NCI-H128 (cell line): ENCODE results near the gene LRRC32.
"Not testable (repeated sequence)": the region's sequence is repeated elsewhere in the genome, so short reads cannot be mapped to it uniquely, and the experiment has no call there.

Experiments
- DNase-seq: peaks from one replicate; lab custom pipeline; 2025; ENCODE audit not compliant: unreplicated experiment; lab: John Stamatoyannopoulos, UW

LRRC32 gene

DNA sequence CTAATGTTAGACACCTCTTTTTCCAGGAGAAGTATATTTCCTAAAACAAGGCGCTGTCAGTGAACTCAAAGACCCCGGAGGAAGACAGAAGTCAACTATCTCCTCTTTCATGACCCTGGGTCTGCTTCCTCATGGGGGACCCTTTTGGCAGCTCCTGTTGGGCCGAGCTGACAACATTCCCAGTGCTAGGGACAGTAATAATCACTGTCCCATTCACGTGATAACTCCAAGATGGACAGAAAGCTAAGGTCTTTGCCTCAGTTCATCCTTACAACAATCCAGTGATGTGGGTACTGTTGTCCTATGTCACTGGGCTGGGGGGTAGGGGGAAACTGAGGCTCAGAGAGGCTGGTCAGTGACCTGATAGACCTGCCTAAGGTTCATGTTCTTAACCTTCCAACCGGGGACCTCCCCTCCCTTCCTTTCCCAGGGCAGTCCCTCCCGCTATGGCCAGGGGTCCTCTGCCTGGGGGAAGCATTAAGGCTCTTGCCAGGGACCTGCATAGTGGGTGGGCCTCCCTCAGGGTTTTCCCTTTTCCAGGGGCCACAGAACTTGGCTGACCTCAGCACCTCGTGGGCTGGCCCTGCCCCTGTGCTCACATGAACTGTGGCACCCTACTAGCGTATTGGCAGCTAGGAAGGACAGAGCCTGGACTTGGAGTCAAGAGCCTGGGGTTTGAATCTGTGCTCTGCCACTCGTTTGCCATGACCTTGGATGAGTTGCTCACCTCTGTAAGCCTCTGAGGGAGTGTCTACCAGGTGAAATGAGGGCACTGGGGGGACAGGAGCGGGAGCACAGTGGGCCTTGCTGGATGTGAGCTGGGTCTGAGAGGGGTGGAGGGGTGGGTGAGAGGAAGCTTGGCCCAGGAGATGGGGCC lies 53.6 kb downstream of the LRRC32 start:
- DNase-seq, result no peak

DNA sequence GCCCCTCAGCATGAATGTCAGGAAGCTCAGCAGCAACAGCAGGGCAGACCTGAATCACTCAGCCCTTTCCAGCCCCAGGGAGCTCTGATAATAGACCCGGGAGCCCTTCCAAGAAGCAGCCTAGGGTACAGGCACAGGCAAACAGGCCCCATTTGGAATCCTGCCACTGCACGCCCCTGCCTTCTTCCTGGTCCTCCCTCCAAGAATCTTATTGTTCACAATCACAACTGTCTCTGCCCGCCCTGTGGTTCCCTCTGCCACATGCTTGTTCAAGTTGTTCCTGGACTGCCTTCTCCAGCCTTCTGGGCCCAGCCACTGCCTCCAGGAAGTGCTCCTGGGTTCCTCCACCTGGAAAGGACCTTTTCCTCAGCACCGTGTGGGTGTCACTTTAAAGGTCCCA lies 54.6 kb downstream of the LRRC32 start:
- DNase-seq, result no peak

DNA sequence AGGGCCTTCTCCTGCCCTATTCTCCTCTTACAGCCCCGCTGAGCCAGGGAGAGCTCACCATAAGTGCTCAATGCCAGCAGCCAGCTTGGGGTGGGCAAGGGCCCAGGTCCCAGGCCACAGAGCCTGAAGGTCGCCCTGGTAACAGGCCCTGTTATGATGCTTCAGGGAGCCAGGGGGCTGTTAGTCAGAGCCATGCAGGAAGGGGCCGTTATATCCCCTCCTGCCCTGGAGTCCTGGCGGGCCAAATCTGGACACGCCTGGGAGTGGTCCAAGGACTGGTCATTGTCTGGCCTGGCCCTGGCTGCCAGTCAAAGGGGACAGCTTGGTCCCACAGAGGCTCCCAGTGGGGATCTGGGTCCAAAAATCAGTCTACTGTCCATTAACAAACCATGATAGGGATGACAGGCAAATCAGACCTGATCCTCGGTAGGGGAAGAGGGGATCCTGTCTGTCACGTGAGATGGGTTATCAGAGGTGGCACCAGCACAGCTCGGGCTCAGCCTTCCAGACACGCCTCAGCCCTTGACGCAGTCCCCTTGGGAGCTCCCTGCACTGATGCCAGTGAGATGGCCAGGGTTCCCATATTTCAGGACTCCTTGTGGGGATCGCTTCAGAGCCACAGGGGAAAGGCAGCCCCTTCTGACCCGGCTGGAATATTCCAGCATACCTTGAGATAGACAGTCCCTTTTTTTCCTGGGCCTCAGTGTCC lies 55.9 kb downstream of the LRRC32 start:
- no peak for DNase-seq

DNA sequence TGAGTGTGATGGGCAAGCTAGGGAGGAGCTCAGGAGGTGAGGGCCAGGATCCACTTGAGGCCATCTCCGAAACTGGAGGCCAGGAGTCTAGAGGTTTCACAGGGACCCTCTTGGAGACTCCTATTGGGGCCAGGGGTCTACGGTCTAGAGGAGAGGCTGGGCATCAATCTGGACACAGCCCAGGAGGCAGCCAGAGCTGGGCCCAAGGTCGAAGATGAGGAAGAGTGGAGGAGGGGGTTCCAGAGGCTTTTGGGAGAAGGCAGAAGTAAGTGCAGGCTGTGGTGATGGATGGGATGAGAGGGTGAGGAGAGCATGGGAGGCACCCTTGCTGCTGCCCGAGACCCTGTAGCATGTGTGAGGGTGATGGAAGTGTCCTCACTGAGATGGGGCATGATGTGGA lies 56.6 kb downstream of the LRRC32 start:
- DNase-seq, result no peak

DNA sequence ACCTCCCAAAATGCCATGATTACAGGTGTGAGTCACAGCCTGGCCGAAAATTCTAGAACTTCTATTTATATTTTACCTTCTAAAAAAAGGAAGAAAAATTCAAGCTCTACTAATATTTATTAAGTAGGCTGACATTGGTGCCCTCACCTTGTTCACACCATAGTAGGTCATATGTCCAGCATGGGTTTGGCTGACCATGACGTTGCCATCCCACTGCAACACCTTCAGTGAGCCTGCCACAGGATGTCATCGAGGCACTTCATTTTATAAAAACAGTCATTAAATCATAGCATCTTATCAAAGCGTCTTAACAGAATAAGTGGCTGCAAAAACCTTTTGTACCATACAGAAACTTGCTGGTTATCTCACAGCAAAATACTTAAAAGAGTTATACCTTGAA lies 58.3 kb downstream of the LRRC32 start:
- no peak for DNase-seq

DNA sequence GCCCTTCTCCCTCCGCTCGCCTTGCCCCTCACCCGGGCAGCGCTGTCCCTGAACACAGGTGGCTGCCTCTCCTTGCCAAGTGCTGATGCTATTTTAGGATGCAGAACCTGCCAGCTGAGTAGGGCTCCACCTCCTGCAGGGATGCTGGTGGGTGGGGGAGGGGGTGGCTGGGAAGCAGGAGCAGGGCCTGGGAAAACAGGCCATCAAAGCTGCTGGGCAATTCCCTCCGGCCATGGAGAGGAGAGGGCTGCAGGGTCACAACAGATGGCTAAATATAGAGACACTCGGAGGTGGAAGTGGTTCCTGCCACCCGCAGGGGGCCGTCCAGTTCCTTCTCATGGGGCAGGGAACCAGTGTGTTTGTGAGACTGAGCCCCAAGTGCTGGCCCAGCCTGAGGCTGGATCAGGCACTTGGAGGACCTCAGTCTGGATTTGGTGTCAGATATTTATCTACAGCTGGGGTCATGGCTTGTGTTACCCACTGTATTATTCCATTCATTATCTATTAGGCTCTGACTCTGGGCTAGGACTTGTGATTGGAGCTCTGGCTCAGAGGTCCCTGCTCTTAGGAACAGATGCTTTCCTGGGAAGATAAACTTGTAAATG lies 59.6 kb downstream of the LRRC32 start:
- no peak for DNase-seq

DNA sequence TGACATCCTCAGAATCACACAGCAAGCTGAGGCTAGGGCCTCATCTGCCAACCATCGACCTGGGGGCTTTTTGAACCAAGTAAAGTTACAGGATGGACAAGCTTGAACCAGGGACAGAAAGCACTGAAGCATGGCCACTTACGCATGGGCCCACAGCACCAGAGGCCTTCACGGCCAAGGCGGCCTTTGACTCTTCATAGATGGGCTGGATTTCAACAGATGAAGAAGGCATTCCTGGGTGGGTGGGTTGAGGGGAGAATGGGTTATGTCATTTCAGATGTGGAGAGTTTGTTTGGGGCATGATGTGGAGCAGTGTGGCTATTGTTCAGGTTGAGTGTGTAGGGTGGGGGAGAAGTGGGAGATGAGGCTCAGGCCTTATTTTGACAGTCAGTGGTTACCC lies 60.2 kb downstream of the LRRC32 start:
- DNase-seq, result no peak

DNA sequence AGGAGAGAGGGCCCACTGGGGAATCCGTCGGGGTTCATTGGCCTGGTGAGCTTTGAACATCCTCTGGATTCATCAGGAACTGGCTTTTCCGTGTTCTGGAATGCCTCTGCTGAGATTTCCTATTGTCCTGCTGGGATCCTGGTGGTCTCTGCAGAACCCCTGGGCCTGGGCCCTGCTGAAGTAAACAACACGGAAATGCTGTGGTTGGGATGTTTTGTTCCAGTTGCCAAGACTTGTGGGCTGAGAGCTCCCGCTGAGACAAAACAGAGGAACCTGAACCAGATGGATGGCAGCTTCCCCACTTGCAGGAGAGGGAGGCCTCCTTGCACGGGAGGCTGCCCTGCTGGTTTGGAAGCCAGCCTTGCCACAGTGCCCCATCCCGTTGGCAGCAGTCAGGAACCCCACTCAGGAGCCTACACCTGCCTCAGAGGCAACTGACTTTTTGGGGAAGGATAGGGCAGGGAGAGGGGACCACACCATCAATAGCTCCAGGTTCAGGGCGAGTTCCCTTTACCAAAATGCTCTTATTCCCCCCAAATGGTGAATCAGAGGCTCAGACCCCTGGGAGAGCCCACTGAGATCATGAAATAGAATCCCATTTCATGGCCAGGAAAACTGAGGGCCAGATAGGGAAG lies 60.7 kb downstream of the LRRC32 start:
- no peak for DNase-seq

DNA sequence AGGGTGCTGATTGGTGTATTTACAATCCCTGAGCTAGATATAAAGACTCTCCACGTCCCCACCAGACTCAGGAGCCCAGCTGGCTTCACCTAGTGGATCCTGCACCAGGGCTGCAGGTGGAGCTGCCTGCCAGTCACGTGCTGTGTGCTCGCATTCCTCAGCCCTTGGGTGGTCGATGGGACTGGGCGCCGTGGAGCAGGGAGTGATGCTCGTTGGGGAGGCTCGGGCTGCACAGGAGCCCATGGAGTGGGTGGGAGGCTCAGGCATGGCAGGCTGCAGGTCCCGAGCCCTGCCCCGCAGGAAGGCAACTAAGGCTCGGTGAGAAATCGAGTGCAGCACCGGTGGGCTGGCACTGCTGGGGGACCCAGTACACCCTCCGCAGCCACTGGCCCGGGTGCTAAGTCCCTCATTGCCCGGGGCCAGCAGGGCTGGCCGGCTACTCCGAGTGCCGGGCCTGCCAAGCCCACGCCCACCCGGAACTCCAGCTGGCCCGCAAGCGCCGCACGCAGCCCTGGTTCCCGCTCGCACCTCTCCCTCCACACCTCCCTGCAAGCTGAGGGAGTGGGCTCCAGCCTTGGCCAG lies 61.6 kb downstream of the LRRC32 start:
- DNase-seq, result not testable (repeated sequence)

DNA sequence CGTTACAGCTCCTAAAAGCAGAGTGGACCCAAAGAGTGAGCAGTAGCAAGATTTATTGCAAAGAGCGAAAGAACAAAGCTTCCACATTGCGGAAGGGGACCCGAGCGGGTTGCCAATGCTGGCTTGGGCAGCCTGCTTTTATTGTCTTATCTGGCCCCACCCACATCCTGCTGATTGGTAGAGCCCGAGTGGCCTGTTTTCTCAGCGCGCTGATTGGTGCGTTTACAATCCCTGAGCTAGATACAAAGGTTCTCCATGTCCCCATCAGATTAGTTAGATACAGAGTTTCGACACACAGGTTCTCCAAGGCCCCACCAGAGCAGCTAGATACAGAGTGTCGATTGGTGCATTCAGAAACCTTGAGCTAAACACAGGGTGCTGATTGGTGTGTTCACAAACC lies 62.3 kb downstream of the LRRC32 start:
- DNase-seq, result not testable (repeated sequence)
